Mammary epithelial cell (primary cell): Measurements from ENCODE around the gene PTMA.

Experiments
- EZH2 ChIP-seq: IDR thresholded peaks from 2 replicates; pipeline ENCODE4 v1.6.1; 2012; ENCODE audit warnings: low read length, inconsistent platforms, borderline replicate concordance
- TF ChIP-seq, protein P1 (sequence below), 2 donors: IDR thresholded peaks in 1 of 2; conservative IDR thresholded peaks in 1 of 2; 2 replicates each; pipeline ENCODE4 v1.5.1; 2011 to 2012; ENCODE audit warnings: inconsistent platforms in 2 of 2, low read length in 2 of 2, mild to moderate bottlenecking in 2 of 2, control low read depth in 1 of 2, low read depth in 1 of 2; ENCODE audit not compliant: insufficient read depth in 1 of 2; ENCODE audit errors: extremely low read depth in 1 of 2

DNA sequence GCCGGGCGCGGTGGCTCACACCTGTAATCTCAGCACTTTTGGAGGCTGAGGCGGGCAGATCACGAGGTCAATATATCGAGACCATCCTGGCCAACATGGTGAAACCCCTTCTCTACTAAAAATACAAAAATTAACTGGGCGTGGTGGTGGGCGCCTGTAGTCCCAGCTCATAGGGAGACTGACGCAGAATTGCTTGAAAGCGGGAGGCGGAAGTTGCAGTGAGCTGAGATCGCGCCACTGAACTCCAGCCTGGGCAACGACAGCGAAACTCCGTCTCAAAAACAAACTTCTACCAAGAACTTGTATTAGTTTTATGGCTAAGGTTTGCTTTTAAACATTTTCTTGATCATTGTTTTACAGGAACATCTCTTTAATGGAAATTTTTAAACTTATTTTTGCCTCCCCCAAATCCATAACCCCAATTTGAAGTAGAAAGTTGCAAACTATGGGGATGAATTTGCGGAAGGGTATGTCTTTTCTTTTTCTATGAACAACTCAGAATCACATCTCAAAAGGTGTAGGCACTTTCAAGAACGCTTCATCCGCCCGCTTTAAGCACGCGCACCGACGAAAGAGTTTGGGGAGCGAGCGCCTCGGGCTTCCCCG is 46.8 kb upstream of the PTMA start:
- TF ChIP-seq, protein P1, sequence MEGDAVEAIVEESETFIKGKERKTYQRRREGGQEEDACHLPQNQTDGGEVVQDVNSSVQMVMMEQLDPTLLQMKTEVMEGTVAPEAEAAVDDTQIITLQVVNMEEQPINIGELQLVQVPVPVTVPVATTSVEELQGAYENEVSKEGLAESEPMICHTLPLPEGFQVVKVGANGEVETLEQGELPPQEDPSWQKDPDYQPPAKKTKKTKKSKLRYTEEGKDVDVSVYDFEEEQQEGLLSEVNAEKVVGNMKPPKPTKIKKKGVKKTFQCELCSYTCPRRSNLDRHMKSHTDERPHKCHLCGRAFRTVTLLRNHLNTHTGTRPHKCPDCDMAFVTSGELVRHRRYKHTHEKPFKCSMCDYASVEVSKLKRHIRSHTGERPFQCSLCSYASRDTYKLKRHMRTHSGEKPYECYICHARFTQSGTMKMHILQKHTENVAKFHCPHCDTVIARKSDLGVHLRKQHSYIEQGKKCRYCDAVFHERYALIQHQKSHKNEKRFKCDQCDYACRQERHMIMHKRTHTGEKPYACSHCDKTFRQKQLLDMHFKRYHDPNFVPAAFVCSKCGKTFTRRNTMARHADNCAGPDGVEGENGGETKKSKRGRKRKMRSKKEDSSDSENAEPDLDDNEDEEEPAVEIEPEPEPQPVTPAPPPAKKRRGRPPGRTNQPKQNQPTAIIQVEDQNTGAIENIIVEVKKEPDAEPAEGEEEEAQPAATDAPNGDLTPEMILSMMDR (conservative IDR thresholded peaks at IDR 0.05 in 1 of 2, IDR thresholded peaks at IDR 0.05 in 1 of 2; ENCODE audit: extremely low read depth in 1 of 2, insufficient read depth in 1 of 2, low read depth in 1 of 2, low read length in 2 of 2): no peak
- no peak for TF ChIP-seq EZH2
